Measurements from ENCODE around the gene ANTXR1.

The ANTXR1 gene

GRCh38 chr2:69139778-69140670, 127.0 kb downstream of the ANTXR1 start:
- DNase-seq, result no peak

DNA sequence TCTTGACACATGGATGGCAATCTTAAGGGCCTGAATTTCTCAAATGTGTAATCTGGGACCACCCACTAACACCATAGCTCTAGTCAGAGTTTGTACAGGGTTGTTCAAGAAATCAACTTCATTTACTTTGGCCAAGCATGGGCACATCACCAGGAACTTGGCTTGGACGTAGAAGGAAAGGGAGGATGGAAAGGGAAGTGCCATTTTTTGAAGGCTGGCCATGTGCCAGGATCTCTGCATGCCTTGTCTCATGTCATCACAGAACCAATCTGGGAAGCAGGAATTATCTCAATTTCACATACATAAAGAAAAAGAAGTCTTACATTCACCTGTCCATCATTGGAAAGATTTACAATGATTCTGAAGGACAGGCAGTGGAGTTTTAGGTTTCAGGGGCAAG, 128.1 kb downstream of the ANTXR1 start:
- DNase-seq, result peak; percentile 41

DNA sequence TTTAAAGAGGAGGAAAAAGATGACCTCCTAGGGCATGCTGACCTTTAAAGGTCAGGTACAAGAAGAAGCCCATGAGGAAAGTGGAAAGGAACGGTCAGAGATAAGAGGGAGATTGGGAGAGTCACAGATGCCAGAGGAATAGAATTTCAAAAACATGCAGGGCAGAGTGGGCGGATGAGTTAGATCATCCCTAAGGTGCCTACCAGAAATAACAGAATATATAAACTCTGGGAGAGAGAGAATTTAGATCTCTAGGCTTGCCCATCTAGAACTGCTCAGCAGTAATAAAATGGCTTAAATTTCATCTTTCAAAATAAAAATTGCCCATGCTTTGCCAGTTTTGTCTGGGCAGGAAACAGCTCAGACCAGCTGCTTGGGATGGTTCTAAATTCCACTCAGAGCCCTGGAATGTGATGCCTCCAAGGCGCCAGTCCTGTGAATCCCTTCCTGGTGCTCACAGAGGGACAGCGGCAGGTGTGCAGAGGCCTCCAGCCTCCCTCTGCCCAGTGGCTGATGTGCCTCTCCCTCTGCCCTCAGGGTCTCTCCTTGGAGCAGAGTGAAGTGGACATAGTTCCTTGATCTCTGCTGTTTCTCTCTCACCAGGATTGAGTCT, 130.9 kb downstream of the ANTXR1 start:
- DNase-seq, result no peak

DNA sequence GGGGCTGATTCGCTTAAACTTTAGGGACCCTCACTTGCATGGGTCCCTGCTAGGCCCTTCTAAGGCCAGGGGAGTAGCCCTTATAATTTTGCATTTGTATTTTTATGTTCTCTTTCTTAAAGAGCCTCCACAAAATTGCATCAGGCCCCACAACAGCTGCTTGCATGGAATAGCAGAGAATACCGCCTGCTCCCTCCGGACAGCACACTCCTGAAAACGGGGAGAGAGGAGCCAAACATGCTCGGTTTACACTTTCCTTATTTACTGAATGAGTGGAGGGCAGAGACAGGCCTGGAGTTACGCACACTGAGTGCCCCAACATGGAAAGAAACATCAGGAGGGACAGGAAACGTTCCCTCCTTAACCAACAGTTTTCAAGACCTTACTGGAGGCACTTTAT, 132.2 kb downstream of the ANTXR1 start:
- DNase-seq, result no peak

DNA sequence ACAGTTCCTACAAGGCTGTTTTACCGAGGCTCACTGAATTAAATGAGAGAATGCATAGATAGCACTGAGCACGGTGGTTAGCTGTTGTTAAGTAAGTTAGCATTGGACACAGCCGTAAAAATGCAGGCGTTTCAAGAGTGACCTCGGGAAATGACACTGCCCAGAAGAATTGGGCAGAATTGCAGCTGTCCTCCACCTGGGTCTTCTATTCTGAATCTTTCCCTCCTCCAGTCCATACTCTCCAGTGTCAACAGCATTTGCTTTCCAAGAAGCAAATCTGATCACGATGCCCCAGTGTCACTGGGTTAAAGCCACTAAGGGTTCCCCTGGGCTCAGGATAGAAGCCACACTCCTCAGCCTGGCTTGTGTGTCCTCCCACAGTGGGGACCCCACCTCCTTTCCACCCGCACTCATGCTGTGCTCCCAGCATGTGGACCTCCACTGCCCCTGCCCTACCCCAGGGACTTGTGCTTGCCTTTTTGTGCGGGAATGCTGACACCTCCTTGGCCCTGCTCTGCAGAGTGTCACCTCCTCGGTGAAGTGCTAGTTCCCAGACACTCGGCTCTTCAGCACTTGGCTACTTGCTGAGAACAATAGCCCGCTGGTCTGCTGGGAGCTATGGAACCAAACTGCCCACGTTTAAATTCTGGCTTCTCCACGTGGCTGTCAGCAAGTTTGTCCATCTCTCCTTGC, 135.0 kb downstream of the ANTXR1 start:
- DNase-seq, result no peak

GRCh38 chr2:69149631-69150215, 136.7 kb downstream of the ANTXR1 start:
- DNase-seq, result peak; percentile 19

DNA sequence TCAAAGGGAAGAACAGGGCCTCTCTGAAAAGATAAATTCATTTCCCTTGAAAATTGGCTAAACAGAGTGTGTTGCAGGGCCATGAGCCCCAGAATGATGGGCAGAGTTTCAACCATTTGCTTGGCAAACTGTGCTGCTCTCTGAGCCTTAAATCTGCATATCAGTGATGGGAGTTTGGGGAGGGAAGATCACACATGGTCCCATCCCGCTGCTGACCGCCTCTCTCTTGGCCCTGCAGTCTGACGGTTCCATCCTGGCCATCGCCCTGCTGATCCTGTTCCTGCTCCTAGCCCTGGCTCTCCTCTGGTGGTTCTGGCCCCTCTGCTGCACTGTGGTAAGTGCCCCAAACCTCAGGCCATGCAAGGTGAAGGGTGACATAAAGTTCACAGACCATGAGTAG, 139.0 kb downstream of the ANTXR1 start:
- no peak for DNase-seq

DNA sequence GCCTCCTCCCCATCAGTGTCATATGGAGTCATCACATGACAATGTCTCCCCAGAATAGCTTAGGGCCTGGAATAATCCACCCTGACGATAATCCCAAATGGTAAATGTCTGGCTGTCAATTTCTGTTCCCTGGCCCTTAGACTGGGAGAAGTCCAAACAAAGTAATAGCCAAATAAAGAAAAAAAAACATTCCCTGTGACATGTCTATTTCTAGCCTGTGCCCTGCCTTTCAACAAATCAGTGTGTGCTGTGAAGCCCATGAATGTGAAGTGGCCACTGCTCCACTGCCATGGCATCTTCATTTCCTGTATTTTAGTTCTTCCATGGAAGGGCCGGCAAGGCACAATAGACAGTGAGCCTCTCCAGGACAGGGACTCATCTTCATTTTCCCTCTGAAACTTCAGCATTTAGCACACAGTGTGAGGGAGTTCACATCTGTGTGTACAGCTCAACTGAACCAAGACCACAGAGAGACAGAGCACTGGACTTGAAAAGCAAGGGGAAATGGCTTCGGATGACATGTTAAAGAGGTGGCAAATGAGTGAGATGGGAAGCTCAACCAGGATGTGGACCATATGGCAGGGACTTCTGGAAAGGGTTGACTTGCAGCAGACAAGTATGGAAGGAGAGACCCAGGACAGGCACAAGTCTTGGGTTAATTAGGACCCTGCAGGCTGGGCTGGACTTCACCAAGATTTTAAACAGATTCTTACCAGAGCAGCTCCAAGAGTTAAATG, 140.0 kb downstream of the ANTXR1 start:
- no peak for DNase-seq

DNA sequence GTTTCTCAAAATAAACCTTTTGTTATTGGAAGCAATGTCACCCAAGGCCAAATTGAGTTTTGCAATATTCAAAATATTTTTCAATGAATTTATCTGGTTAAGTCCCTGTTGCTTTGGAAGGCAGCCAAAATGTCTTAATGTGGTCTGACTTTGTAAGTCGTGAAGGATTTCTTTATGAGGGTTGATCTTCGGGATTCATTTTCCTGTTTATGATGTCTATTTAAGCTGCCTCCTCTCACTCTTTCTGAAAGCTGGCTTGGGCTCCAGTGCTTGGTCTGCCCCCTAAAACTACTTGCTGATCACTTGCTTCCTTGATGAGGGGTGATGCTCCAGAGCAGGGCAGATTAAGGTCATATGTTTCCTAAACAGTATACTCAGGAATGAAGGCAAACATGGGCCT, 141.1 kb downstream of the ANTXR1 start:
- no peak for DNase-seq

- DNase-seq, result no peak
Observed at GRCh38 chr2:69156624-69157023, 143.6 kb downstream of the ANTXR1 start.

DNA sequence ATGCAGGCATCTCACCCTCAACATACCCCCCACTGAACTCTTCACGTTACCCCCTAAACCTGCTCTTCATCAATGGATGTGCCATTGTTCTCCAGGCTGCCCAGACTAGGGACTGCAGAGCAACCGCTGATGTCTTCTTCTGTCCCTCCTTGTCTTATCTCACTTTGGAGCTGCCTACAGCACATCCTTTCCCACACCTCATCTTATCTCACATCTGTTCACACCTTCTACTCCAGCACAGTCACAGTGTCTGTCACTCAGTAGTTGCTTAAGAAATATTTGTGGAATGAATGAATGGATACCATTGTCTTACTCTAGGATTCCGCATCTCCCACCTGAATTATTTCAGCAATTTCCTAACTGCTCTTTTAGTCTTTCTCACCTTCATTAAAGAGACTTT, 144.5 kb downstream of the ANTXR1 start:
- no peak for DNase-seq

DNA sequence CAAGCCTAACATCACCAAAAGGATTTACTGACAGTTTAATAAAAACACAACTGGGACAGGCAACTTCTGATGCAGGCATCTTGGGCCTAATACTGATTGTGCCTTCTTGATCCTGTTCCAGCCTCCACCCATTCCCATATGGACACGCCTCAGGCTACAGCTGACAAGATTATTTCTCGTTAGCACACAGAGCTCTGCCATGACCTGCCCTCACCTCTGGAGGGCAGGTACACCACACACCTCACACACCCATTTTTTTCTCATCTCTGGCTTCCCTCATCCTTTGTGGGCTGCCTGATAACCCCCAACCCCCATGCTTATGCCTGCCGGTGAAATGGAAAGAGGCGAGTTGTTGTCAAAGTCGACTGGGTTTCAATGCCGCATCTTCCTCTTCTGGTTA, 147.0 kb downstream of the ANTXR1 start:
- DNase-seq, result no peak

DNA sequence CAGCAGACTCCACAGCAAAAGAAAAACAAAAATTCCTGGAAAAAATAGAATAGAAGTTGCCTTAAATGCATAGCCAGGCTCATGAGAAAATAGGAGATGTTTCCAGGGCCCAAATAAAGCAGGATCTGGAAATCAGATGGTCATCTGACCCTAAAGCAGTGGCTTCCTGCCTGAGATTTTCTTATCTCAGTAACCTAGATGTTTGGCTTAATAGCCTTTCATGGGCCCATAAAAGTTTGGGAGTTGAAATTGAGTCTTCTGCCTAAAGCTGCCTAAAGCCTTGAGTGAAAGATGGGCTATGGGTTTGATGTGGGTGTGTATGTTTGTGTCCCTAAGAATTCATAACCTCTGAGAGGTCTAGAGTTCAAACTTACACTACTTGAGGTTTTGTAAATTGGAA, 149.1 kb downstream of the ANTXR1 start:
- DNase-seq, result no peak

DNA sequence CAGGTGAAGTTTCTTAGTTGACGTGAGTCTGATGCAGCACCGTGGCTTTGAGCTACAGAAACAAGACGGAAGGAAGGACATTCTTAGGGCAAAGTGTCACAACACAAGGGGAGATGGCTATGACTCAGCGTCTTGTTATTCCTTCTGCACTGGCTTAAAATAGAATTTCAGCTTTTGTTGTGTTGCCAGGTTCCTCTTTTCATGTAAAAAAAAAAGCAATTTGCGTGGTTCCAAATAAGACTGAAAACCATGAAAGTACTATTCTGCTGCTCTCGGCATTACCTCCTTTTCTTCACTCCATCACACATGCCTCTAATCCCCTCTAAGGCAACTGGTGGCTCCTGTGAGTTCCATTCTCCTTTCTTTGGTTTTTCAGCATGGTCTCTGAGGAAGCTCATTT, 150.1 kb downstream of the ANTXR1 start:
- DNase-seq, result peak; percentile 90

DNA sequence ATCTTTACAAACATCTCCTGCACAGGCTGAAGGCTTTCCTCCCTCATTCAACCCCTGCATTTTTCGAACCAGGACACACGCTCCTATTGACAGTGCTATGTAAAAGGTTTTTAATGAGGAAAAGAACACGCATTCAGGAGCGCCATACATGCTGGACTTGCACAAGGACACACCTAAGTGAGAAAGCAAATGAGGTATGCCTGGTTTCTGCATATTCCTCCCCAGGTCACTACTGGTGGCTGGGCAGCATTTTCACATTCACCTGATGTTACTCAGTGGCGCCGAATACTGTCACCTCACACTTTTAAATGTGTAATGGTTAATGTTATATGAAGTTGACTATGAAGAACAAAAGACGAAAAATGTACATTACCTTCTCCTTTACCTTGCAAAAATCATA, 150.6 kb downstream of the ANTXR1 start:
- no peak for DNase-seq

DNA sequence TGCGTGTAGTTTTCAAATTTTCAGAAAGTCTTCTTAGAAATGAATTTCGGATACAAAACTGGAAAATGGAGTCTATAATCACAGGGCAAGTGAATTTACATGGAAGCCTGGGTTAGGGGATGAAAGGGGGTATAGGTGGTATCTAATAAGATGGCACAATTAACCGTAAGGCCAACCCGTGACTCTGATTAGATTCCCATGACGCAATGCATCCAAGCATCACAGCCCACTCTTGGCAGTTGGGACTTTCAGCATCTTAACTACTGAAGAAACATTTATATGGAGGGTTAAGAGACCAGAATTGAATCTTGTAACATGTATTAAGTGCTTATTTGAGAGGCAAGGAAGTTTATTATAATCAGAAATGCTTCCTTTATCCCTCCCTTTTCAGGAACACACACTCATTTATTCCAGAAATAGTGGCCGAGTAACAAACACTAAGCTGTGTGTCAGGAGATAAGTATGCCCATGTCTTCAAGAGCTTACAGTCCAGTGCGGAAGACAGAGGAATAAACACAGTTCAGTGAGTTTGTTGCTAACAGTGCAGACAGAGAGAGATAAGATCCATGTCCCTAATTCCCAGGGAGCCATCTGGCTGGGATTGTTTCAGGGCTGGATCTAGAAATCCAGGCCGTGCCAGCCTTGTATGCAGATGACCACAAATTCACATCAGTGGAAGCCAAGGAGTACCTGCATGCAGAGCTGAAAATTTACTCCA, 151.2 kb downstream of the ANTXR1 start:
- DNase-seq, result peak; percentile 33

DNA sequence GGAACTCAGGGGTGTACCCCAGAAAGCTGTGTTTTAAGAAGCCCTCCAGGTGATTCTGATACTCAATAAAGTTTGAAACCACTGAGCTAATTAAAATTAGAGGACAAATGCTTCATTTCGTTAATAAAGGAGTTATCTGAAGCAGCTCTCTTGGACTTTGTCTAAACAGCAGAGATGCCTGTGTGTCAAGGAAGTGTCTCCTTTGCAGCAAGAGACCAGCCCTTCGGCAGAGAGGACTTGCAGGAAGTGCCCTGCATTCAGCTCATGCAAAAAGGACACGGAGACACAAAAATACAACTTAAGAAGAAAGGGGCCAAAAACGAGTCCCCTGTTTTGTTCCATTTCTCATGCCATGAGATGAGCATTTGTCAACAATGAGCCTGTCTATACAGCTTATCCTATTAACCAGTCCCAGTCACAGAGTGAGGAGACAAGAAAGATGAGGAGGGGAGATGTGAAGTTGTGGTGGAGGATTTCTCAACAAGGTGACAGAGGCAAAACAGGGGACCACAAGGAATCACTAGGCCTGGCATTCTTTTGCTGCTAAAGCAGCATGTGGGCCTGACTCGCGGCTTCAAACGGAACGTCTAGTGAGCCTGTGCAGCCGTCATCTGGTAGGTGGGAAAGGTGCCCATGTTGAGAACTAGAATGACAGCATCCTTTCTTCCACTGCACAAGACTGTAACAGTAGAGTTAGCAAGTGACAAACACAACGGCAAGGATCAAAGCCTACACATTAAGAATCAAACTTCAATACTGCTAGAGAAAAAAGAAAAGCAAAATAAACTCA, 152.3 kb downstream of the ANTXR1 start:
- DNase-seq, result peak; percentile 12

DNA sequence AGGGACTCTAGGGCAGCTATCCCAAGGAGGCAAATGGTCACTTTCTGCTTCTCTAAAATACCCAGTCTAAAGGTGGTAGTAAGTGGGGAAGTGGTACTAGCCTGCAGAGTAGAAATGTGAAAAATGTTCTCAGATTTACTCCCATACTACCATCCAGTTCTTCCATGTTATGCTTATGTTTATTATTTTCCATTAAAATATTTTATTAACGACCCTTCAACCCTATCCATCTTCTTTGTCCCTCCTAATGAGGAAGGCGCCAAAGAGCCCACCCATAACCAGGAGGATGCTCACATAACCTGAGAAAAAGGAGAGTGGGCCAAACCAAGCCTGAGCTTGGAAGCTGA, 153.5 kb downstream of the ANTXR1 start:
- DNase-seq, result no peak

DNA sequence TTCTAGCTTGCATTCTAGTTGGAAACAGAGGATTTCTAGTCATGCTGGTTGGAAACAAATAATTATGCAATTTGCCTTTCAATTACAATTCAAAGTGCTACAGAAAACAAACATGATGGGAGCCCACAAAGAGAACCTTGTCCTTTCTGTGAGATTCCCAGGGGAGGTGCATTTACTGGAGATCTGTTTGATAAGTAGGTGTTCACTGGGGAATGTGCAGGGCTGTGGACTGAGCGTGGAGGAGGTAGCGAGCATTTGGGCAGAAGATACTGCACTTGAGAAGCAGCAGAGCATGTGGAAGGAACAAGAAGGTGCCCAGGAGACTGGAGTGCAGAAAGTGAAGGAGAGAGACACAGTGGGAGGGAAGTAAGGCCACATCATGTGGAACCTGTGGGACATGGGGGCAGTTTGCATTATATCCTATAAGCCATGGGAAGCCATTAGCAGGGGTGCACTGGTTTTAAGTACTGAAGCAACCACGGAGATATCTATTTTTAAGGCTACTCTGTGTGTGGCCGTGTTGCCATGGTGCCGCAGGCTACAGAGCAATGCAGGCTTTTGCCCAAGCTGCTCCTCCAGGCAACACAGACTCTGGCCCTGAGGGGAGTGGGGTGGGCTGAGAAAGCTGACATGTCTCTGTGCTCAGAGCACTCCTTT, 154.0 kb downstream of the ANTXR1 start:
- DNase-seq, result no peak

DNA sequence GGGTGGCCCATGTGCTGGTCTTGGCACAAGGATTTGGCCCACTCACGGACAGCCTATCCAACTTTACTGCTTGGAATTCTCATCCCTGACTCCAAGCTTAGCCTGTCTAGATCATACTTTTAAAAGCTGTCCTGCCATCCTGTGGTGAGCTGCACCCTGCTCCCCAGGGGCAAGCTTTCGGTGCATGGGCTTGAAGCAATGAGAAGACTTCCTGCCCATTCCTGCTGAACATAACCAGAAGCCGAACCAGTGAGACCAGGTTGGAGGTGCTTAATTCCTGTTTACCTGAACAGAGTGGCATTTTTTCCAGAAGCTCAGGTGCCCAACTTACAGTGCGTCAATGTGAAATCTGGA, 154.5 kb downstream of the ANTXR1 start:
- DNase-seq, result no peak

Measured in suppressor macrophage treated with lipopolysaccharide for 4 hours (primary cell).